Suprapubic skin (tissue), 3 donors: ENCODE measurements around the gene PDCD7.

ENCODE experiments used
- POLR2A ChIP-seq, 2 donors: fragments of 450-650 bp; IDR thresholded peaks; one replicate each; pipeline ENCODE4 v1.6.1; 2017; ENCODE audit warnings: antibody characterized with exemption in 2 of 2, mild to moderate bottlenecking in 2 of 2, moderate library complexity in 2 of 2
- TF ChIP-seq, protein P1 (sequence below), 2 donors: fragments of 200-600 bp in 1 of 2; fragments of 450-650 bp in 1 of 2; sonication (generic) in 1 of 2; IDR thresholded peaks; one replicate each; pipeline ENCODE4 v1.5.1; 2016 to 2019; ENCODE audit warnings: antibody characterized with exemption in 2 of 2, mild to moderate bottlenecking in 1 of 2, moderate library complexity in 1 of 2

DNA sequence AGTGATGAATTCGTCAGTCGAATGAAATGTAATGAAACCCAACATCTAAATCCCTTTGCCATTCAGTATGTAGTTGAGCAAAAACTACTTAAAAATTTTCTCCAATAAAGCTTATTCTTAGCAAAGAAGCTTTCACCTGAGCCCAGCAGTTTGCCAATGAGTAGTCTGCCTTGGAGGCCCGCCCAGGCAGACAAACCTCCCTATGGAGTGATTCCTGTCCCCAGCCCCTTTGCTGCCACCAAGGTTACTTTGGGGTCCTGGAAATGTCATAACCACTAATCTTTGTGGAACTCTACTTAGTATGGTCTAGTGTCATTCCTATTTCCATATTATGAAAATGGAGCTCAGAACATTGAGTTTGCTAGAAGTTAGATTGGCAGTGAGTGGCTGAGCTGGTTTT is 30.7 kb downstream of the PDCD7 start:
- TF ChIP-seq, protein P1, sequence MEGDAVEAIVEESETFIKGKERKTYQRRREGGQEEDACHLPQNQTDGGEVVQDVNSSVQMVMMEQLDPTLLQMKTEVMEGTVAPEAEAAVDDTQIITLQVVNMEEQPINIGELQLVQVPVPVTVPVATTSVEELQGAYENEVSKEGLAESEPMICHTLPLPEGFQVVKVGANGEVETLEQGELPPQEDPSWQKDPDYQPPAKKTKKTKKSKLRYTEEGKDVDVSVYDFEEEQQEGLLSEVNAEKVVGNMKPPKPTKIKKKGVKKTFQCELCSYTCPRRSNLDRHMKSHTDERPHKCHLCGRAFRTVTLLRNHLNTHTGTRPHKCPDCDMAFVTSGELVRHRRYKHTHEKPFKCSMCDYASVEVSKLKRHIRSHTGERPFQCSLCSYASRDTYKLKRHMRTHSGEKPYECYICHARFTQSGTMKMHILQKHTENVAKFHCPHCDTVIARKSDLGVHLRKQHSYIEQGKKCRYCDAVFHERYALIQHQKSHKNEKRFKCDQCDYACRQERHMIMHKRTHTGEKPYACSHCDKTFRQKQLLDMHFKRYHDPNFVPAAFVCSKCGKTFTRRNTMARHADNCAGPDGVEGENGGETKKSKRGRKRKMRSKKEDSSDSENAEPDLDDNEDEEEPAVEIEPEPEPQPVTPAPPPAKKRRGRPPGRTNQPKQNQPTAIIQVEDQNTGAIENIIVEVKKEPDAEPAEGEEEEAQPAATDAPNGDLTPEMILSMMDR (IDR thresholded peaks at IDR 0.05), result no peak
- no peak for TF ChIP-seq POLR2A (IDR thresholded peaks at IDR 0.05)
